OCI-LY1 (cell line): ENCODE measurements around the gene FNDC11.

ENCODE experiments used
- EZH2 ChIP-seq: fragments of 200-600 bp; sonication (generic), shearing (Covaris generic); IDR thresholded peaks from 2 replicates; pipeline ENCODE4 v1.8.0; 2017; ENCODE audit warnings: borderline replicate concordance, mixed run types, mild to moderate bottlenecking, antibody characterized with exemption, low read length, moderate library complexity, mixed read lengths
- TF ChIP-seq, protein P1 (sequence below): fragments of 200-600 bp; sonication (generic), shearing (Covaris generic); IDR thresholded peaks from 2 replicates; pipeline ENCODE4 v1.5.1; 2017; ENCODE audit warnings: mild to moderate bottlenecking, antibody characterized with exemption, low read length, moderate library complexity, mixed read lengths

DNA sequence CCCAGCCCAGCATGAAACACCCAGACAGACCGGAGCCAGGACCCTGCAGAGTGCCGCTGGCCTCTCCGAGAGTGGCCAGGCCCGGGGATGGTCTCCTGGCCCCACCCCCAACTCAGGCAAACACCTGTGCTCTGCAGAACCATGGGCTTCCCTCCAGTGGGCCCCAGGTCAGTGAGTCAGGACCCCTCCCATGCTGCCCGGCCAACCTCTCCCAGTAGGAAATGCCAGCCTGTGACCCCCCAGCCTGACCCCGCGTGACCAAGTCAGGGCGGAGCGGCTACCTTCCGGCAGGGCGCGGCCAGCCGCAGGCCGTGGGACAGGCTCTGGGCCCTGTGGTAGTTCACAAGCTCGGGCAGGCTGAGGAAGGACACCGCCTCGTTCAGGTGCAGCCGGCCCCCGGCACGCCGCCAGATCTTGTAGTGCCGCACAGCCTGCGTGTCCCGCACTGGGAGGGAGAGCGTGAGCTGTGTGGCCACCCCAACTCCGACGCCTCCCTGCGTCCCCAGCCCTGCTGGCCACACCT, 20.0 kb upstream of the FNDC11 start:
- TF ChIP-seq, protein P1, sequence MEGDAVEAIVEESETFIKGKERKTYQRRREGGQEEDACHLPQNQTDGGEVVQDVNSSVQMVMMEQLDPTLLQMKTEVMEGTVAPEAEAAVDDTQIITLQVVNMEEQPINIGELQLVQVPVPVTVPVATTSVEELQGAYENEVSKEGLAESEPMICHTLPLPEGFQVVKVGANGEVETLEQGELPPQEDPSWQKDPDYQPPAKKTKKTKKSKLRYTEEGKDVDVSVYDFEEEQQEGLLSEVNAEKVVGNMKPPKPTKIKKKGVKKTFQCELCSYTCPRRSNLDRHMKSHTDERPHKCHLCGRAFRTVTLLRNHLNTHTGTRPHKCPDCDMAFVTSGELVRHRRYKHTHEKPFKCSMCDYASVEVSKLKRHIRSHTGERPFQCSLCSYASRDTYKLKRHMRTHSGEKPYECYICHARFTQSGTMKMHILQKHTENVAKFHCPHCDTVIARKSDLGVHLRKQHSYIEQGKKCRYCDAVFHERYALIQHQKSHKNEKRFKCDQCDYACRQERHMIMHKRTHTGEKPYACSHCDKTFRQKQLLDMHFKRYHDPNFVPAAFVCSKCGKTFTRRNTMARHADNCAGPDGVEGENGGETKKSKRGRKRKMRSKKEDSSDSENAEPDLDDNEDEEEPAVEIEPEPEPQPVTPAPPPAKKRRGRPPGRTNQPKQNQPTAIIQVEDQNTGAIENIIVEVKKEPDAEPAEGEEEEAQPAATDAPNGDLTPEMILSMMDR, result no peak
- TF ChIP-seq EZH2, result no peak
